D721Med (cell line): ENCODE measurements around the gene PA2G4.
"Not testable (repeated sequence)": the region's sequence is repeated elsewhere in the genome, so short reads cannot be mapped to it uniquely, and the experiment has no call there.

Experiments
- DNase-seq: peaks from one replicate; pipeline ENCODE4 v3.0.0; 2011; ENCODE audit warnings: low spot score; ENCODE audit not compliant: insufficient read length
- FAIRE-seq: peaks from 2 replicates; lab custom pipeline; 2011; peaks lifted over from hg19 to GRCh38; lab: Jason Lieb, UNC
- TF ChIP-seq, protein P1 (sequence below): IDR thresholded peaks from 2 replicates; pipeline ENCODE4 v1.5.1; 2012; ENCODE audit warnings: mild to moderate bottlenecking, control low read depth; ENCODE audit not compliant: insufficient read depth; ENCODE audit errors: missing control alignments

The PA2G4 gene

DNA sequence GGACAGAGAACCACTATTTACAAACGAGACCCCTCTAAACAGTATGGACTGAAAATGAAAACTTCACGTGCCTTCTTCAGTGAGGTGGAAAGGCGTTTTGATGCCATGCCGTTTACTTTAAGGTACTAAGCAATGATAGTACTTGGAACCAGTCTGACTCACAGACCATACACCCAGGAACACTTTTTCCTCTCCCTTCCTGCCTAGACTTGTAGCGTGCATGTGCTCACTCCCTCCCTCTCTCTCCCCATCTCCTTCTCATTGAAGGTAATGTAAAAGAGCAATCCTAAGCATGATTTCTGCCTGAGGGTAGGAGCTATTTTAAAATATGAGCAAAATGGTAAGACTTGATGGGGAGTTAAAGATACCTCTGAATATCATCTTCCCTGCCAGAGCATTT, 6.2 kb downstream of the PA2G4 start:
- TF ChIP-seq, protein P1, sequence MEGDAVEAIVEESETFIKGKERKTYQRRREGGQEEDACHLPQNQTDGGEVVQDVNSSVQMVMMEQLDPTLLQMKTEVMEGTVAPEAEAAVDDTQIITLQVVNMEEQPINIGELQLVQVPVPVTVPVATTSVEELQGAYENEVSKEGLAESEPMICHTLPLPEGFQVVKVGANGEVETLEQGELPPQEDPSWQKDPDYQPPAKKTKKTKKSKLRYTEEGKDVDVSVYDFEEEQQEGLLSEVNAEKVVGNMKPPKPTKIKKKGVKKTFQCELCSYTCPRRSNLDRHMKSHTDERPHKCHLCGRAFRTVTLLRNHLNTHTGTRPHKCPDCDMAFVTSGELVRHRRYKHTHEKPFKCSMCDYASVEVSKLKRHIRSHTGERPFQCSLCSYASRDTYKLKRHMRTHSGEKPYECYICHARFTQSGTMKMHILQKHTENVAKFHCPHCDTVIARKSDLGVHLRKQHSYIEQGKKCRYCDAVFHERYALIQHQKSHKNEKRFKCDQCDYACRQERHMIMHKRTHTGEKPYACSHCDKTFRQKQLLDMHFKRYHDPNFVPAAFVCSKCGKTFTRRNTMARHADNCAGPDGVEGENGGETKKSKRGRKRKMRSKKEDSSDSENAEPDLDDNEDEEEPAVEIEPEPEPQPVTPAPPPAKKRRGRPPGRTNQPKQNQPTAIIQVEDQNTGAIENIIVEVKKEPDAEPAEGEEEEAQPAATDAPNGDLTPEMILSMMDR = no peak
- DNase-seq = no peak
- no peak for FAIRE-seq

DNA sequence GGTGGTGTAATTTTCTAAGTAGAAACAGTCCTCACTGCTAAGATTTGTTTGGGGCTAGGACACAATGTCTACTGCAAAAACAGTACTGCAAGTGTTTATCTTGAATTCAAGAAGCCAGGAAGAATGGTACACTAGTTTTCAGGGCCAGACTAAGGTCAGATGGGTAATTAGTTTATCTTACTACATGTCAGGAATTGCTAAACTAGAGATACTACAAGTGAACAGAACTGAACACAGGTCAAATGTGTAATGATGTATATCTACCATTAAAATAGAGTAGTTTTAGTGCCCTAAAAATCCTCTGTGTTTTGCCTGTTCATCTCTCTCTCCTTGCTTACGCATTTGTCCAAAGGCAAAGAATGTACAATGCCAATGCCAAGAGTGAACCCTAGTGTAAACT, 9.7 kb downstream of the PA2G4 start:
- DNase-seq (no peak), FAIRE-seq (no peak)
- TF ChIP-seq, protein P1 = no peak

DNA sequence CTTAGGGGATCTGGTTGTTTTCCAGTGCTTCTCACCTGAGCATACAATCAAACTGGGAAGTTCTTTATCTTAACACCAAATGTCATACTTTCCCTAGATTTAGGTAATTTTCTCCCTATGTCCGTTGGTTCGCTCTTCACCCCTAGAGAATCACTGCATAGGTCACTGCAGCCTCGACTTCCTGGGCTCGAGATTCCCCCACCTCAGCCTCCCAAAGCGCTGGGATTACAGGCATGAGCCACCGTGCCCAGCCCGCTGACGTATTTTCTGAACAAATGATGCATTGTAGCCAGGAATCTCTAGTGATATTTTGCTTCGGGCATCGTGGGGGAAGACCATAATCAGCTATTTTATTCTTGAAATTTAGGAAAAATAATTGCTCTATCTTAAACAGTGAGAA, 11.0 kb downstream of the PA2G4 start:
- TF ChIP-seq, protein P1 = no peak
- no peak for FAIRE-seq
- DNase-seq = no peak

DNA sequence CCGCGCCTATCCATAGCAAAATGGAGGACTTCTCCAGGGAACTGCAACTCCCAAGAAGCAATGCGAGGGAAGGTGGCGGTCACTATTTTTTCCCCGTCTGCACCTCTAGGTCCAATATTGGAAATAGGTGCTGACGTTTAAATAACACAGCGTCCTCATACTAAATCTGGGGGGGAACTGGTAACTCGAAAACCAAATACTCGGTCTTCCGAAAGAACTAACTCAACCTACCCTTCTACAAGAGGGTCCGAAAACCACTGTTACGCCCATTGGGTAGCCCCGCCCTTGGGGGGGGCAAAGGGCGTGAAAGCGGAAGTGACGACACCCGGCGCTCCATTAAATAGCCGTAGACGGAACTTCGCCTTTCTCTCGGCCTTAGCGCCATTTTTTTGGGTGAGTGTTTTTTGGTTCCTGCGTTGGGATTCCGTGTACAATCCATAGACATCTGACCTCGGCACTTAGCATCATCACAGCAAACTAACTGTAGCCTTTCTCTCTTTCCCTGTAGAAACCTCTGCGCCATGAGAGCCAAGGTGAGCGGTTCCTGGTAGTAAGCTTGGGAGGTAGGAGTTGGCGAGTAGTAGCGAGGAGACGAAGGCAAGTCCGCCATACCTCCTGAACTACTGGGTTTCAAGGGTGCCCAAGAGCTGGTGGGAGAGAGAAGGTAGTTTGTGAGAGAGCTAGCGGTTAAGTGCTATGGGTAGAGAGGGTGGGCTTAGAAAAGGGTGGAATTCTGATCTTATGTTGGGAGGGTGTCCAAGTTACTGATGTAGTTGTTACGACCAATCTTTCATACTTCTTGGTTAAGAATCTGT, 12.1 kb downstream of the PA2G4 start, which contains the start of gene RPL41:
Gene RPL41 (plus strand): TSS at position 367 of the 815 bp plus-strand sequence.
- TF ChIP-seq, protein P1 = no peak
- FAIRE-seq (no peak), DNase-seq (no peak)

DNA sequence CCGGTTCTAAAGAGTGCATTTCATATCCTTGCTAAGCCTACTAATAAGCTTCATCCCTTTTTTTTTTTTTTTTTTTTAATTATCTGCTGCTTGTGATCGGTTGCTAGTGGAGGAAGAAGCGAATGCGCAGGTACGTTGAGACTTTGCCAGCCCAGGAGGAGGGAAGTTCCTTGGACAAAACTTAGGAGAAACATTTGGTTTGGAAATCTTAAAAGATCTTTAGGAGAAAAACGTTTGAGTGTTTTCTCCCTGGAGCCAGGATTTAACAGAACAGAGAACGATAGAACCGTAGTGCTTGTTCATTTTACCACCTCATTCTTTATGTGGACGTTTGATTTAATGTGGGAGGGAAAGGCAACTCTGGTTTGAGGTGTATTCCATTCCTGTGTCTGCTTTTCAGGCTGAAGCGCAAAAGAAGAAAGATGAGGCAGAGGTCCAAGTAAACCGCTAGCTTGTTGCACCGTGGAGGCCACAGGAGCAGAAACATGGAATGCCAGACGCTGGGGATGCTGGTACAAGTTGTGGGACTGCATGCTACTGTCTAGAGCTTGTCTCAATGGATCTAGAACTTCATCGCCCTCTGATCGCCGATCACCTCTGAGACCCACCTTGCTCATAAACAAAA, 12.8 kb downstream of the PA2G4 start:
- FAIRE-seq, DNase-seq: not testable (repeated sequence)

DNA sequence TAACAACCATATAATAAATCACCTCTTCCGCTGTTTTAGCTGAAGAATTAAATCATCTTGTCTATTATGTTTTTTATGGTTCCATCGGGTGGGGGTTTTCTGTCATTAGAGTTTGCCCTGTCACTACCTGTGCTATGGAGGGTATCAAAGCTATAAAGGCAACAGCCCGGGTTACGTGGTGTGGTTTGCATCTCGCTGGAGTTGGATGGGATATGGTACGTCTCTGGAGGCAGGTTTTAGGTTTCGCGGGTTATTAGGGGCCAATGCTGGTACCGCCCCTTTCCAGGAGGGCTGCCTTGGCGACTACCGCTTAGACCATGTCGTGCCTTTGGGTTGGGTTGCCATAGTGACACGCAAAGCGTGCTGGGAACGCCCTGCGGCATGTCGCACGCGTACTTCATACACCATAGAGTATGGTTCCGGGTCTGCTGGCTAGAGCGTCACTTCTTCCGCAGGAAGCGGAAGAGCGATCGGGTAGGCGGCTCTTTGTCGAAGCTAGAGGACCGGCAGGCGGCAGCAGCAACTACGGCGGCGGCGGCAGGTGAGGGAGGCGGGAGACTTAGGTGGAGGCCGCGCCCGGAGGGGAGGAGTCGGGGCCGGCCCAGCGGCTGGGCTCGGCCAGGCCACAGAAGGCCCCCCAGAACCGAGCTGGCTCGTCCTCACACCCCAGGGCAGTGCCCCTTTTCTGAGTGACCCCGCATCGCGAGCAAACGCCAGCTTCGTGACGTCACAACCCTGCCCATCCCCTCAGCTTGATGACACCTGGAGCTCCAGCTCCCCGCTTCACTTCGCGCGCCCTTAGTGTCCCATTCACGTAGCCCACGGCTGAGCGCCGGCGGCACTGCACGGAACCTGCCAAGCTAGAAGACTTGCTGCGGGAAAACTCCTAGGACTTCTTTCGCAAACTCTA, 13.7 kb downstream of the PA2G4 start, which contains the start of gene ZC3H10:
Gene ZC3H10 (plus strand): TSS at position 489 of the 910 bp plus-strand sequence. CDS start 2,297 bp downstream, outside the sequence.
- FAIRE-seq (peak; percentile 35), DNase-seq (peak; percentile 58)
- TF ChIP-seq, protein P1 = peak; percentile 46
